ENCODE results near the gene HSD17B8. TPM values are rescaled to one million over a fixed set of nuclear protein-coding genes. Genes with fewer than 3 reads are reported as not detected.

HSD17B8 gene
- total and polyA plus RNA-seq, 2 donors (not counting 1 experiment from before 2014, with no cell fraction given), result 10.8 to 25.5 TPM

DNA sequence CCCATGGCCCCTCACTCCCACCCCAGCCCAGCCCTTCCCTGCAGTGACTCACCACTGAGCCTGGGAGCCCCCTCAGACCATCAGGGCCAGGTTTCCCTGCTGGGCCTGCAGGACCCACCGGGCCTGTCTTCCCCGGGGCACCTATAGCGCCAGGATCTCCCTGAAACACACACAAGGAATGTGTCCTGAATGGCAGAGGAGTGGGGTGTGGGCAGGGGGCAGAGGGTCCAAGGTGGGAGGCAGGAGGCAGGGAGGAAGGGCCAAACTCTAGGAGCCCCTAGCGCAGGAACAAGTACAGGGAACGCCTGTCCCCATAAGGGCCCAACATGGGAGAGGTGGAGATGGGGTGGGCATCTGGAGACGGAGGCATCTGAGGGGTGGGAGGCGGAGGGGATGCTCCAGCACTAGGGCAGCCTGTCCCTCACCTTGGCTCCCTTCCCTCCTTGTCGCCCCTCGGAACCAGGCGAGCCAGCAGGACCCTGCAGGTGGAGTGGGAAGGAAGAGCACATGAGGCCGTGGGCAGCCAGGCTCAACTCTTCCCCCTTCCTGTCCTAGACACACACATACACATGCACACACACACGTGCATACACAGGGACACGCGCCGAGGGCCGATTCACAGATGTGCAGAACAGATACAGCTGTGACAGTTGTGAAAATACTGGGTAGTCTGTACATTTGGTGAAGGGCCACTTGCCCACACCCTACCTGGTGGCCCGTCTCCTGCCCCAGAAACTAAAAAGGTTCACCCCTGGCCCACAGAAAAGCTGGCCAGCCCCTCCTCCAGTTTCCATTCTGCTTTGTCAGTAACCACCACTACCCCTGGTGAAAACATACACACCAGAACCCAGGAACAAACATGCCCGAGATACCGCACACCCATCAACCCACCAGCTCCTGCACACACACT lies 36.8 kb upstream of the HSD17B8 start:
- ATAC-seq (ENCODE audit: low read depth), result no peak
- Histone ChIP-seq H3K4me2 (replicated peaks; ENCODE audit: low read depth, low read length, poor library complexity, severe bottlenecking) (no peak overlapping the region), H4K20me1 (ENCODE audit: control insufficient read depth, insufficient read depth, low read length, poor library complexity, severe bottlenecking) (no peaks in the 10 kb centered on the region), H3K27ac (ENCODE audit: low read length in 2 of 2) (no peak overlapping the region), H3K4me3 (ENCODE audit: control extremely low read depth in 1 of 5, extremely low read depth in 1 of 5, insufficient read depth in 1 of 5, low read depth in 2 of 5, low read length in 4 of 5) (no peak overlapping the region), H3K79me2 (ENCODE audit: control insufficient read depth, insufficient read depth, low read length) (no peaks in the 10 kb centered on the region), H3K27me3 (replicated peaks in 1 of 4; ENCODE audit: control extremely low read depth in 1 of 4, control insufficient read depth in 3 of 4, insufficient read depth in 4 of 4, low read length in 3 of 4) (peaks cover 0 to 5% (median 1%) of the 10 kb centered on the region in 4 experiments), H3K9me3 (ENCODE audit: control extremely low read depth in 1 of 3, control insufficient read depth in 2 of 3, insufficient read depth in 1 of 3, low read length in 2 of 3) (no peaks in the 10 kb centered on the region), H3K36me3 (replicated peaks in 1 of 2; ENCODE audit: control extremely low read depth in 1 of 2, control insufficient read depth in 1 of 2, extremely low read depth in 1 of 2, insufficient read depth in 2 of 2, low read length in 1 of 2) (no peaks in the 10 kb centered on the region), H3K9ac (ENCODE audit: low read length) (no peak overlapping the region), H2AFZ (ENCODE audit: insufficient read depth, low read depth, low read length, poor library complexity, severe bottlenecking) (no peak overlapping the region), H3K4me1 (ENCODE audit: control insufficient read depth in 2 of 2, insufficient read depth in 2 of 2, low read length in 2 of 2) (peaks cover 0 to 5% of the 10 kb centered on the region in 2 donors)
- no peaks in the 10 kb centered on the region for H3K9me3 Mint-ChIP-seq (ENCODE audit: insufficient read depth)
- ChIA-PET CTCF (interaction anchor here (1.1 to 1.3 kb wide), 2 partner anchors 11 to 14 kb away, joined by 3 read pairs; no protein-coding TSS in a partner anchor), POLR2A (no interaction called here)
- 88% methylated on average over 13 of the region's 19 CpGs for WGBS (ENCODE audit: insufficient coverage)
- H3K4me3 Mint-ChIP-seq, result no peak overlapping the region
- H3K27me3 Mint-ChIP-seq, result peaks cover 18% of the 10 kb centered on the region
- TF ChIP-seq, protein P1, sequence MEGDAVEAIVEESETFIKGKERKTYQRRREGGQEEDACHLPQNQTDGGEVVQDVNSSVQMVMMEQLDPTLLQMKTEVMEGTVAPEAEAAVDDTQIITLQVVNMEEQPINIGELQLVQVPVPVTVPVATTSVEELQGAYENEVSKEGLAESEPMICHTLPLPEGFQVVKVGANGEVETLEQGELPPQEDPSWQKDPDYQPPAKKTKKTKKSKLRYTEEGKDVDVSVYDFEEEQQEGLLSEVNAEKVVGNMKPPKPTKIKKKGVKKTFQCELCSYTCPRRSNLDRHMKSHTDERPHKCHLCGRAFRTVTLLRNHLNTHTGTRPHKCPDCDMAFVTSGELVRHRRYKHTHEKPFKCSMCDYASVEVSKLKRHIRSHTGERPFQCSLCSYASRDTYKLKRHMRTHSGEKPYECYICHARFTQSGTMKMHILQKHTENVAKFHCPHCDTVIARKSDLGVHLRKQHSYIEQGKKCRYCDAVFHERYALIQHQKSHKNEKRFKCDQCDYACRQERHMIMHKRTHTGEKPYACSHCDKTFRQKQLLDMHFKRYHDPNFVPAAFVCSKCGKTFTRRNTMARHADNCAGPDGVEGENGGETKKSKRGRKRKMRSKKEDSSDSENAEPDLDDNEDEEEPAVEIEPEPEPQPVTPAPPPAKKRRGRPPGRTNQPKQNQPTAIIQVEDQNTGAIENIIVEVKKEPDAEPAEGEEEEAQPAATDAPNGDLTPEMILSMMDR (IDR thresholded peaks at IDR 0.05), result no peak
- no peak for TF ChIP-seq EZH2 (IDR thresholded peaks at IDR 0.05; ENCODE audit: borderline replicate concordance, insufficient read depth, low read depth, low read length, poor library complexity, severe bottlenecking)
- DNase-seq, result no peak
- no peak overlapping the region for H3K27ac Mint-ChIP-seq
- intact Hi-C loops (cut with micrococcal nuclease), result no loop called here
- H3K4me1 Mint-ChIP-seq, result peaks cover 9% of the 10 kb centered on the region

DNA sequence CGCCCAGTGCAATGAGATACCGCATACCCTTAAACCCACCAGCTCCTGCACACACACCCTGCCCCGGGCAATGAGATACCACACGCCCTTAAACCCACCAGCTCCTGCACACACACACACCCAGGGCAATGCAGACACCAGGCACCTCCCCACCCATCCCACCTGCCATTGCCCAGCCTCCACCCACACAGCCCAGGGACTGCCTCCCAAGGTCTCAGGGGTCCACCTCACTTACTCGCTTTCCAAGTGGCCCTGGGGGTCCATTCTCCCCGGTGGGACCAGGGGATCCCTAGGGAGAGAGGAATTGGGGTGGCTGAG lies 36.2 kb upstream of the HSD17B8 start:
- Histone ChIP-seq H3K36me3 (replicated peaks in 1 of 2; ENCODE audit: control extremely low read depth in 1 of 2, control insufficient read depth in 1 of 2, extremely low read depth in 1 of 2, insufficient read depth in 2 of 2, low read length in 1 of 2) (no peaks in the 10 kb centered on the region), H3K79me2 (ENCODE audit: control insufficient read depth, insufficient read depth, low read length) (no peaks in the 10 kb centered on the region), H3K4me3 (ENCODE audit: control extremely low read depth in 1 of 5, extremely low read depth in 1 of 5, insufficient read depth in 1 of 5, low read depth in 2 of 5, low read length in 4 of 5) (no peak overlapping the region), H3K4me2 (replicated peaks; ENCODE audit: low read depth, low read length, poor library complexity, severe bottlenecking) (no peak overlapping the region), H2AFZ (ENCODE audit: insufficient read depth, low read depth, low read length, poor library complexity, severe bottlenecking) (no peak overlapping the region), H3K27me3 (replicated peaks in 1 of 4; ENCODE audit: control extremely low read depth in 1 of 4, control insufficient read depth in 3 of 4, insufficient read depth in 4 of 4, low read length in 3 of 4) (peaks cover 0 to 12% (median 4%) of the 10 kb centered on the region in 4 experiments), H4K20me1 (ENCODE audit: control insufficient read depth, insufficient read depth, low read length, poor library complexity, severe bottlenecking) (no peaks in the 10 kb centered on the region), H3K27ac (ENCODE audit: low read length in 2 of 2) (no peak overlapping the region), H3K9me3 (ENCODE audit: control extremely low read depth in 1 of 3, control insufficient read depth in 2 of 3, insufficient read depth in 1 of 3, low read length in 2 of 3) (no peaks in the 10 kb centered on the region), H3K9ac (ENCODE audit: low read length) (no peak overlapping the region), H3K4me1 (ENCODE audit: control insufficient read depth in 2 of 2, insufficient read depth in 2 of 2, low read length in 2 of 2) (peaks cover 0 to 6% of the 10 kb centered on the region in 2 donors)
- 70% methylated on average over 5 of the region's 6 CpGs for whole genome bisulfite sequencing (ENCODE audit: insufficient coverage)
- ChIA-PET CTCF (interaction anchor here (1.1 to 1.3 kb wide), 2 partner anchors 10 to 14 kb away, joined by 3 read pairs; no protein-coding TSS in a partner anchor), POLR2A (no interaction called here)
- intact Hi-C loops (cut with micrococcal nuclease), result no loop called here
- peaks cover 9% of the 10 kb centered on the region for H3K4me1 Mint-ChIP-seq
- peaks cover 21% of the 10 kb centered on the region for H3K27me3 Mint-ChIP-seq
- DNase-seq (no peak), ATAC-seq (ENCODE audit: low read depth) (no peak)
- no peaks in the 10 kb centered on the region for H3K9me3 Mint-ChIP-seq (ENCODE audit: insufficient read depth)
- no peak overlapping the region for H3K27ac Mint-ChIP-seq
- no peak overlapping the region for H3K4me3 Mint-ChIP-seq
- TF ChIP-seq, protein P1 (IDR thresholded peaks at IDR 0.05), result no peak
- TF ChIP-seq EZH2 (IDR thresholded peaks at IDR 0.05; ENCODE audit: borderline replicate concordance, insufficient read depth, low read depth, low read length, poor library complexity, severe bottlenecking), result no peak

Measured in B cell (primary cell).